GM18861 (cell line): ENCODE results near the gene TPD52L1.

Experiments used
- ATAC-seq: cut with Tn5 transposase; IDR thresholded peaks from one replicate; pipeline ENCODE4 v1.9.1; 2021; ENCODE audit not compliant: unreplicated experiment

The TPD52L1 gene

DNA sequence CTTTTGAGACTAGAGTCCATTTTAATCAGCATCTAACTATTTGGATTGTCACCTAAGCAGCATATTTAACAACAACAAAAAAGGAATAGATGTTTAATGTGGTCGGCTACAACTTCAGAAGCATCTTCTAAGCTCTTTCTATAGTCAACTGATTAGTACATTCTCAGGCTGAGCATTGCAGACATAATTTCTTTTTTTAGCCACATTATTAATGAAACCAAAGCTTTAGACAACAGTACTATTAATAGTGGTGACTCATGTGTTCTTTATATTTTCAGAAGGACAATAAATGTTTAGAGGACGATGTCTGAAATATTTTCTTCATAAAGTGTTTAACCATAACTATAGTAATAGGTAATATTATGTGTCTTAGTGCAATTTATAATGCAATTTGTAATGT is 52.4 kb downstream of the TPD52L1 start:
- ATAC-seq, result no peak

DNA sequence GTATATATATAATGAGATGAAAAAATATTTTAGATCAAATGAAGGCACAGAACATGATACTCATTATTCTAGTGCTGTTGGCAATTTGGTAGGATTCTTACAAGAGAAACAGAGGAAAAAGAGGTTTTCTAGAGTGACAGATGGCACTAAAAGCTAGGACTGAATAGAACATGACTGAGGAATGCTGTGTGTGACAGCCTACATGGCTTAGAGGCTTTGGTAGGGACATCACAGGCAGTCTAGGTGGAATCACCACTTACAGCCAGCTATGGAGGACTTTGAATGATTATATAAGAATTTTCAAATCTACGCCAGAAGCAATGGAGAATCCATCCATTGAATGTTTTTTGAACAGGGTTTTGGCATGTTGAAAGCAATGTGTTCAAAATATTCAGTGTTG is 52.8 kb downstream of the TPD52L1 start:
- ATAC-seq, result no peak

DNA sequence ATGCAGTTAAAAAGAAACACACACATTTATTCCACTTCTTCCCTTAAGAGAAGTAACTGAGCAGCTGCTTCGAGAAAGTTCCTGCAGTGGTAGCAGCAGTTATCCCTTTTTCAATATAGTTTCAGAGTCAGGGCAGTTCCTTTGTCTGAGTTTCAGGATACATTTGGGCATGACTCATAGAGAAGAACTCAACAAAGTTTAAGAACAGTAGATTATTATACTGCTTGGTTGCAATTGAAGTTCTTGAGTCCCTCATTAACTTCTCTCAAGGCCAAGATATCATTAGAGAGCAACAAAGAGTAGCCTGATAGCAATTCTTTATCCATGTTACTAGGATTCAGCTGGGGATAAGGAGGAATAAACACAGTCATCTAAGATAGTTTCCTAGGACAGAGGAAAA is 54.4 kb downstream of the TPD52L1 start:
- no peak for ATAC-seq

DNA sequence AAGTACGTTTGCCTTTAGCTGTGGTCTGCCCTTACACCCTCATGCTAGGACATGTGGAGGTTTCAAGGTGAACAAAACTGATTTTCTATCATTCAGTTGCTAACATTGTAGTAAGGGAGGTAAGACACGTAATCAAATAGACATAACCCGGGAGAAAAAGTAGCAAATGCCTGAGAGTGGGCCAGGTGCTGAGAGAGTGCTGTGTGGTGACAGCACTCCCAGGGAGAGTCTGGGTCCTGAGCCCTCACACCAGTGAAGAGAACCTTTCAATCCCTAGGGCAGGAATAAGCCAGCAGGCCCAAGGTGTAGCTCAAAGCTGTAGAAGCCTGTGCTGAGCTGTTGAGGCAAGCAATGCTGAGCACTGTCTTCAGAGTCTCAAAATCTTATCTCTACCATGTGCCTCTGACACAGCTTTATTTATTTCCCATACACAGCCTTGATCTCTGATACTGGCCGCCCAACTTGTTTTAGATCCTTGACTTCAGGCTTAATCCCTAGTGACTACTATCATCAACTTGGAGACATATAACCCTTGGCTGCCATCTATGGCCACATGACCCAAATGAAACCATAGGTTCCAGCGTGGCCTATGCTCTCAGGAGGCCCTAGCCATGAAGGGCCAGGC is 55.2 kb downstream of the TPD52L1 start:
- no peak for ATAC-seq

DNA sequence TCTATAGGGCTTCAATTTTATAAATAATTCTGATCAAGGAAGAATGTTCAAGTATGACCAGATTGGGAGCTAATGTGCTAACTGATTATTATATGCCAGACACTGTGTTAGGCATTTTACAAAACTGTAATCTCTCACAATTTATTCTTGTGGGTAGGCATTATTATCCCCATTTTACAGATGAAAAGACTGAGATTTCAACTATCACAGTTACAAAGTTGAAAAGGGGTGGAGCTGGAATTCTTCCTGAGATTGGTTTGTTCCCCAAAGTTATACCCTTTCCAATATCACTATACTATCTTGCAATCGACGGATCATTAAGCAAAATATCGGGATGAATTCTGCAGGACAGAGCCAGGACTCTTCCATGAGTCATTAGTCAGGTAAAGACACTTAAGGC is 57.1 kb downstream of the TPD52L1 start:
- ATAC-seq, result no peak

DNA sequence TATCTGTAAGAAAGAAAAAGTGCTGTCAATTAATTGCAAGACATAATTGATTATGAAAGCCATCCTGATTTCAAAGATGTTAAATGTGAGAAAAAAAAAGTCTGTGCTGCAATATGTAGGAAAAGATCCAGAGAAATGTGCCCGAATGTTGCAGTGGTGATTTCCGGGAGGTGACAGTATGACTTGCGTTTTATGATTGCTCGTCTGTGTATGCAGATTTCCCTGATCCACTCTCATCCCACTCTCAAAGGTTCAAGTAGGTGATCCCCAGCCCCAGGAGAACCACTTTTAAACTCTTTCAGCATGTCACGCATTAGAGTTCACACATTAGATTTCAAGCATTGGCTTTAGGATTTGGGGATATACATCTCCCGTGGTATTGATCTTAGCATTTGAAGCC is 57.8 kb downstream of the TPD52L1 start:
- no peak for ATAC-seq

DNA sequence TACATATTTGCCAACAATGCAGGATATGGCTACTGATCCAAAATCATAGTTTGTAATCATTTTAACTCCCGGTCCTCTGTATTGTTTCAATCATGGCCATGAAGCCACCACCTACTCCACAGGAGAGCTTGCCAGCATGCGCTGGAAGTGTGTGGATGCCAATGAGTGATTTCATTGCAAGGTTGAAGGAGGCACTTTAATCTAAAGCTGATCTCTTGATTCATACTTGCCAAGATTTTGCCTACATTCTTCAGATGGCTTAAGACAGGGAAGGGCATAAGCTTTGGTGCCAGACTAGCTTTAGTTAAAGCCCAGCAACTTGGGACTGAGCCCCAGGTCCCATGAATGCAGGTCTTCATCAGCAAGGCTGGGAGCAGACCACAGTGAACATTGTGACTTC is 58.8 kb downstream of the TPD52L1 start:
- no peak for ATAC-seq

DNA sequence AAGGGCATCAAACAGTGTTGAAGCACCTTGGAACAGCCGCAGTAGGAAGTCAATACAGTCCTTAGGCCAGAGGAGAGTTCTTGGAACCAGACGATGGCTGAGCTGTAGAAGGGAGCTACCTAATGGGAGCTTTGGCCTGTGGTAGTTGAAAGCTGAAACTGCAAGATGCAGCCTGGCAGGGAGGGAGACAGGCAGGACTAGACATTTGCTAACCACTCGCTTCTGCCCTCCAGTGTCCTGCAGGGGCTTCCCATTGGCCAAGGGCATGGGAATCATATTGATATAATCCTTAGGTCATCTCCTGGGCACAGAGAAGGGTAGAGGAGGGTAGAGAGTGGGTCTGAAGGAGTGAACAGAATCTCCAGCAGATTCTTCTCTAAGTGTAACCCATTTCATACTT is 60.4 kb downstream of the TPD52L1 start:
- no peak for ATAC-seq

DNA sequence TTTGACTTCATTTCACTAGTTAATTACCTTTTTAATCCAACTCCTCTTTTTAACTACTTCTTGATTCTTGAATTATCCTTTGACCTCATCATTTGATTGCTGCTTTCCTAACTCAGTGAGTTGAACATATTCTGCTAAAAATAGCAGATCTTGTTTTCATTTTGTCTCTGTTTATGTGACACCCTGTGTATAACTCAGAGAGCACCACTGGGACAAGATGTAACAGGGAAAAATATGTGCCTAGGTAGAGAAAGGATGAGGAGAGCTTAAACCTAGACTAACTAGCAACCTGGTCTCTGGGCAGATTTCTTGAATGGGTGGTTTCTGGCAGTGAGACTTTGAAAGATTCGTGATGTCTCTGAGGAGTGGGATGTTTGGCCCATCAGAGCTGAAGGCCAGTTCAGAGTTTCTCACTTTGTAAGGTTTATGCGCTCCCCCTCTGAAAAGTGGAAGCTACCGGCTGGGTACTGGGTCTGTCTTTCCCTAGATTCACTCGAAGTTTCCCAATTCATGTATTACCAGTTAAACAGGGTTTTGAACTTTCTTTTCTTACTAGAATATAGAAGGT is 61.8 kb downstream of the TPD52L1 start:
- no peak for ATAC-seq

DNA sequence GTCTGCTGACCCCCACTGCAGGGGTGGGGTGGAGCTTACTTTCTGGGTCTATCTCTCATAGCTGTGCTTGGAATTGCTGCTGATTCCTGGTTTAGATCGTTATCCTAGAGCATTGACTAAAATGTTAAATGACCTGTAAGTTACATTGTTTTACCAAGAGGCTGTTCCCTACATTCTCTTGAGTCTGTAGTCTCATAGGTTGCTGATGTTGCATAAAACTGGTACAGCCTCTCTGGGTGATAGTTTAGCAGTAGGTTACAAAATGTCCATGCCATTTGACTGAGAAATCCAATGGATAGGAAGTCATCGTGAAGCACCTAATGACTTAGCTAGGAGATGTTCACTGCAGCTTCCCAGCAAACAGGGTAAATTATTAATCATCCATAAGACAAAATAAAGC is 62.4 kb downstream of the TPD52L1 start:
- no peak for ATAC-seq

DNA sequence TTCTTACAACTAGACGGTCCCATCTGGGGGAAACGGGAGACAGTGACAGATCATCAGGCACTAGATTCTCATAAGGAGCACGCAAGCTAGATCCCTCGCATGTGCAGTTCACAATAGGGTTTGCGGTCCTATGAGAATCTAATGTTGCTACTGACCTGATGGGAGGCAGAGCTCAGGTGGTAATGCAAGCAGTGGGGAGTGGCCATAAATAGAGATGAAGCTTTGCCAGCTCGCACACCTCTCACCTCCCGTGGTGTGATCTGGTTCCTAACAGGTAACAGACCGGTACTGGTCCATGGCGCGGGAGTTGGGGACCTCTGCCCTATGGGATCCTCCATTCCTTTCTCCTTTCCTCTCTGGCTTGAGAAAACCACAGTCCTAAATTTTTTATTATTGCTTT is 63.8 kb downstream of the TPD52L1 start:
- no peak for ATAC-seq

DNA sequence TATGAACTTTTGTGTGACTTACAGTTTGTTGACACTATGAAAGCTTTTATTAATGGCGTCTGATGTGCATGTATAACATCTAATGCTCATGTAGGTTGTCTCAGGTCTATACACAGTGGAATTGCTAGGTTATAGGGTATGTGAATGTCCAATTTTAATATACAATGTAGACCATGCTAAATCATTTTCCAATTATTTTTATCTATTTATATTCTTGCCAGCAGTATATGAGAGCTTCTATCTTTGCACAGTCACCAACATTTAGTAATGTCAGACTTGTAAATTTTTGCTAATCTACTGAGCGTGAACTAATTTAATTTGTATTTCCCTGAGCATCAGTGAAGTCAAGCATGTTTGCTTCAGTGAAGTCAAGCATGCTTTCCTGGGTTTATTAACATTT is 64.4 kb downstream of the TPD52L1 start:
- no peak for ATAC-seq

DNA sequence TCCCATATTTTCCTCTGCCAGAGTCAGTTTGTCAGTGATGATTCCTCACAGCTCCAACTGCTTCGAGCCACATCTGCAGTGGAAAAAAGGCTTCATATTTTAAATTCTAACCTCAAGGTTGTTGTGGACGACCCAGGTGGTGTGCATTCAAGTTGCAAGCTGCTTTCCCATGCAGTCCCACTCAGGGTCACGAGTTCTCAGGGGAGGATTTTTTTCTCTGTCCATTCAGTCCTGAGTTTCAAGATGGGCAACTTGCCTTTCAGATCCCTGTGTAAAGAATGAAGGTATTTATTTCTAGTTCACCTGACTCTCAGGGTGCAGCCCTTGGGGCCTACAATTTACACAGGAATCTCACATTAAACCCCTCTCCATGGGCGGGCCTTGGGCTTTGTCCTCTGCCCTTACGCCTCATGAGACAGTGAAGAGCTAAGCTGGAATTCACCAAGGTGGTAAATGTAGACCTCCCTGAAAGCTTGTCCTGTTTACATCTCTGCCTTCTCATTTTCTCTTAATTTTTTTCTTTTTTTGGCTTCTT is 65.9 kb downstream of the TPD52L1 start:
- ATAC-seq, result no peak

DNA sequence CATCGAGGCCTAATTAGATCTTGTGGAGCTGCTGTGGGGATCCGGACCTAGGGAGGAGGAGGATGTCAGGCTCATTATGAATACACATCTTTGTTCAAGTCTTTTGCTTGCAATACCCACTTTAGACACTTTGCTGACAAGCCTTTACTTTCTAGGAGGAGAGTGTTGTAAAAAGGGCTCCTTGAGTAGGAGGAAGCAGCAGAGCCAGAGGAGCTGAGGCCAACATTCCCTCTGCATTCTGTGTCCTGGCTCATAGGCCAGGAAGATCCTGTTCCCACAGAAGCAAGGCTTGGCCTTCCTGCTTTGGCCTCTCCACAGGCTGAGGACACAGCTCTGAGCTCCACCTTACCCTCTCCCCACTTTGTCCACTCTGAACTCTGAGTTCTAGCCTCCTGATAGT is 67.1 kb downstream of the TPD52L1 start:
- ATAC-seq, result no peak

DNA sequence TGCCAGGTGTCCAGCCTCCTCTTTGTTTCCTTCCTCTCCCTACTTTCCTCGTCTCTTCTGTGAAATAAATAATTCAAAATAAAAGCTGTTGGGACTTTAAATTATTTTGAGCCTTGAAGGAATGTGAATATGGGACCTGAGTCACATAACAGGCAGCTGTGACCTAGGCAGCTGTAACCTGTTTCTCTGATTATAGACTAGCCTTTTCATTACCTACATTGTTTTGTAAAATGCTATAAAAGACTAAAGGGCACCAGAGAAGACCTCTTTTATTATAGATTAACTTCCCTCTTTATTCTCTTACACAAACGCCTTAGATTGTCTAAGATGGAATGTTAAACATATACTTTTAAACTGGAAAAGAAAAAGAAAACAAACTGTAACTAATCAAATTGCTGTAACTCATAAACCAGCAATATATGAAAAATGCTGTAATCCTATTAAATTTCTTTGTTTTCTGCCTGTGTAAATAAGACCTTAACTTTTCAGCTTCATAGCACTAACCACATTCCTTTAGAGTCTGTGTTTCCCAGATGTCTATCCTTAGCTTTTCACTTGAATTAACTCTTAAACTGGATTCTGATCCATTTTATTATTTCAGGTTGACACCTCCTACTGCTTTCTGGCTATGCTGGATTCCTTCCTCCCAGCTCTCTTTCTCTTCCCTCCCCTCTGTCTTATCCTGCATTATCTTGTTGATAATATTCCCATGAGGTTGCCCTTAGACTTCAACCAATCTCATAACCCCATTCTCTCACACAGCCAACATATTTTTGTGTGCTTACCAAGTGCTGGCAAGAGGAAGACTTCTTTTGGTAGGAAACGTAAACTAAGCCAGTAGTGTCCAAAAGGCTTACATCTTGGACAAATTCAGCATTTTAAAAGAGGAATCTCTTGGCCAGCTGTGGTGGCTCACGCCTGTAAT is 69.2 kb downstream of the TPD52L1 start:
- ATAC-seq, result no peak

DNA sequence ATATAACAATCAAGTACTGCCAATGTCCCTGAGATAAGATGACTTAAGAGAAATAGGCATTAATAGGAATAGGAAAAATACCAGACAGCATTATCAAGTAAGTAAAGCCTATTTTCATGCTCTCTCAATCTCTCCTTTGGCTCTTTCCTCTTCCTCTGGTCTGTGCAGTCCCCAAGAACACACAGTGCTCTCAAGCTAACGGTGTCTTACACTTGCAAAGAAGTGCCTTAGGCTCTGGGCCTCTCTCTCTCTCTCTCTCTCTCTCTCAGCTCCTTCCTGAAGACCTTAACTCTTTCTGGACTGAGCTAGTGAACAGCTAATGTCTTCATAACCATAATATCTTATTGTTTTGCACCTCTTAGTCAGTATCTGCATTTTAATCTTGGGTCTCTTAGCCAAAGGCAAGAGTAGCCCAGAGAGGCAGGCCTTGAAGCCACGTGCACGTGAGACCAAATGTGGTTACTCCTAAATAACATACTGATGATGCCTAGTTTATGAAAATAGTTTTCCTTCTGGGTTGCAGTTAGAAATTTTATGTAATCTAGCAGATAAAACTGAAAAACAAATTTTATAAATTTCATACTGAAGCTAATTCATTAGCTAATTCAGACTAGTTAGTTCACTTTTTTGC is 70.8 kb downstream of the TPD52L1 start:
- ATAC-seq, result no peak

DNA sequence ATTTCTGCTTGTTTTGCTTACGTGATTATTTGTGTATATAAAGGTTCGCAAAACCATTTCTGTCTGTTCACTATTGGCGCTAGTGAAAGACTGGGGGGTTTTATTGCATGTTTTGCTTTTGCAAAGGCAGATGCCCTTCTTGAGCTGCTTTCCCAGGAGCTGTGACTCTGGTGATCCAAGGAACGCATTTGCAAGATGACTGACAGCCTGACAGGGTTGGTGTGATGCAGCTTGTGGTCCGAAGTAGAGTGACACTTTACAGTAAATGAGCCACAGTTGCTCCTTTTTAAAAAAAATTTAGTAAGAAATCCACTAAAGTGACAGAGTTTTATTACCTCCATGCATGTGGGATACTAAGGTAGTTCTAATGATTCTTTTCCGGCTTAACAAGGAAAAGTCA is 73.7 kb downstream of the TPD52L1 start:
- no peak for ATAC-seq

DNA sequence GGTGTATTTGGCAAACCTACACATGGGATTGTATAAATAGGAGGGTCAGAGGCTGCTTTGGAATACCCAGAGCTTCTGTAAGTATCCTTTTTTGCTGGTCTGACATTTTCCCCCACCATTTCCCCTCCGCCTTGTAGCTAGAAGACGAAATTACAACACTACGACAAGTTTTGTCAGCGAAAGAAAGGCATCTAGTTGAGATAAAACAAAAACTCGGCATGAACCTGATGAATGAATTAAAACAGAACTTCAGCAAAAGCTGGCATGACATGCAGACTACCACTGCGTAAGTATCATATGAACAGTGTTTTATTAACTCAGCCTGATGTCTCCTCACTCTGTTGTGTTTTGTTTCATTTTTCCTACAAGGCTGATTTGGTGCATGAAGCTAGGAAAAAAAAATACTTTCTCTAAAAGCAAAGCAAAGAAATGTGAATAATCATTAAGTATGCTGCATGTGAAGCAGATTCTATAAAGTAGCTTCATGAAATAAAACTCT is 75.5 kb downstream of the TPD52L1 start:
- ATAC-seq, result no peak

DNA sequence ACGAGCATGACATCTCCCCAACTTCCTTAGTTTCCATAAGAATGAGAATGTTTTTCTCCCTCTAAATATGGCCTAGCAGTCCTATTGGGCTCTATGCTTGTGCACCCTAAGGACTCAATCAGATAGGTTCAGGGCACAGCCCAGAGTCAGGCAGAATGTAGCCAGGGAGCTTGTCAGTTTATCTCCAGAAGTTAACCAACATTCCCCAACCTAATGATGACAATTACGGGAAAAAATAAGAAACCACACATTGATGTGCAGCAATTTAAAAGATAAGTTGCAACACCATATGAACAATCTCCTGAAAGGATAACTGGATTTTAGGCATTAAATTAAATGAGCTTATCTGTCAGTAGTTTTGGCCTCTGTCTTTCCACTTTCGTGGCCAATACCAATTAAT is 77.1 kb downstream of the TPD52L1 start:
- no peak for ATAC-seq

DNA sequence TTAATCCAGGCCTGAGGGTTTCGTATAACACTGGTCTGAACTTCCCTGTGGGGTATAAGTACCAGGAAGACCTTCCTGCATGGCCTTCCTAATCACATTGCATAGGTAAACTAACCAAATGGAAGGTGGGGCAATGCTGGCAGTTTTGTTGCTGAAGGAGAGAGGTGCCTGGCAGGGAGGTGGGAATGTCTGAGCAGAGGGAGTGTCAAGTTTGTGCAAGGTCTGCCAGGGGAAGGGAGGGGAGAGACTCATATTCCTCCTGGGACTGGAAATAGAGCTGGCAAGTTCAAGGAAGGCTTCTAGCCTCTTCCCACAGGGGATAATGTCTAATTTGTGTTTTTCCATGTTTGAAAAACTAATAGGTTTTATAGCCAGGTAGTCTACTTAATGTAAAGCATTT is 77.6 kb downstream of the TPD52L1 start:
- ATAC-seq, result no peak

DNA sequence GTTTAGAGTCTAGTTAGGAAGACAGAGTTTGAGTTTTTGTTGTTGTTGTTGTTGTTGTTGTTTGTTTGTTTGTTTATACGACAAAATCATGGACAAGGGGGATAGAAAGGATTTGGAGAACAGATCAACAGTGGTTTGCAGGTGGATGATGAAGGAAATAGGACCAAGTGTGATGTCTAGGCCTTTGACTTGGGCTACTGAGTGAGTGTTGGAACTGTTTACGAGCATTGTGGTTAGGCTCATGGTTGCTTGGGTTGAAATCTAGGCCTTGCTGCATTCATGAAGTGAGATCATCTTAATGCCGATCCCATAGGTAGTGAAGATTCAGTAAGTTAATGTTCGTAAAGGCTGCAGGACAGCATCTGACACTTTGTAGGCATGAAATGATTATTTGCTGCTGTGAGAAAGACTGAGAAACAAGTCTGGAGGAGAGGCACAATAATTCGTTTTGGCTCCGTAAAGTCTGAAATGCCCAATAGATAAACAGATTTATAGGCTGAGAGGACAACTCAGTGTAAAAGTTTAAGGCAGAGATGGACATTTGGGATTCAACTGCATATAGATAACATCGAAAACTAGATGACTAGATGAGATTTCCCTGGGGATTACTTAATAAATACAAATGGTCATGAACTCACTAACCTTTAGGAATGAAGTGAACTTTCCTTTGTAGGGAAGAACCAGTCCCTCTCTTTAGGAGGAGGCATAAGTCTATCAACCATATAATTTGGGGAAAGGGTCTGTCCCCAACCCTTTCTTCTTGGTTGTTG is 78.2 kb downstream of the TPD52L1 start:
- no peak for ATAC-seq
